ENCODE results near the gene PDS5B.
"Not testable (repeated sequence)": the region's sequence is repeated elsewhere in the genome, so short reads cannot be mapped to it uniquely, and the experiment has no call there.

The PDS5B gene

GRCh38 chr13:32660227-32660626, 74.0 kb downstream of the PDS5B start:
- DNase-seq = no peak

GRCh38 chr13:32661685-32662084, 75.4 kb downstream of the PDS5B start:
- no peak for DNase-seq

- no peak for DNase-seq
Observed at GRCh38 chr13:32663660-32664059, 77.4 kb downstream of the PDS5B start.

DNA sequence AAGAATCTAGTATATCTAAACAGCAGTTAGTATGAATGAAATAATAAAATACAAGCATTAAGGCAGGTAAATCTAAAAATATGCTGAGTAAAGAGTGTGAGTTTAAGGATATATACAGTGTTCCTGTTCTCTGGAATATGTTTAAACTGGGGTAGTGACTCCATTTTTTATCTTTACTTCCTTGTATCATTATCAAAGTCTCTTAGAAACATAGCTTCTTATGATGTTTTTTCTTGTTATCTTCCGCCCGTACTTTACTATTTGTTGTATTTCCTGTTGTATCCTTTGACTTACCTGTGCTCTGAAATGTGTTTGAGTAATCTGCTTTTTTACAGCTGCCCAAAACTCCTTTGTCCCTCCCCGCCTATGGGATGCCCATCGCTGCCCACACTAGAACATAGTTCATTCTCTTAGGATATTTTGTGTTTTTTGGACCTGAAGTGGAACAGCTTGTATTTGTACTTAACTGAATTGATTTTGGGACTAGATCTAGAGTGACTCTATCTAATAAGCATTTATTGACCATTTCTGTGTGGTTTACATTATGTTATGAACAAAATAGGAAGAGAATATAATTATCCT, 80.8 kb downstream of the PDS5B start:
- no peak for DNase-seq

- DNase-seq = no peak
Observed at GRCh38 chr13:32669030-32669646, 82.9 kb downstream of the PDS5B start.

DNA sequence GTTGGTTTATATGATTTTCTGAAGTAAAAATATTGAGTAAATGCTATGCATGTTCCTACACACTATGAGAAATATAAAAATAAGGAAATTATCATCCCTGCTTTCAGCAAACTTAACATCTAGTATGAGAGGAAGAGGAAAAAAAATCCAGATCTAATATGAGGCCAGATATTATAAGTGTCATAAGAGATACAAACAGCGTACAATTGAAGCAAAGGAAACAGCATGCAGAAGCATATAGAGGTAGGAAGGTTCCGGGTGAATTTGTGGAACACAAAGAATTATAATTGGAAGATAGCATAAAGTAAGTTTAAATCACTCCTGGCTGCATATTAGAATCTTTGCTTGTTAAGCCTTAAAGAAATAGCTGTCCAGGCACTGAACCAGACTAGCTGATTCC, 88.3 kb downstream of the PDS5B start:
- DNase-seq = no peak

GRCh38 chr13:32676242-32676641, 90.0 kb downstream of the PDS5B start:
- no peak for DNase-seq

GRCh38 chr13:32682130-32682529, 95.9 kb downstream of the PDS5B start:
- no peak for DNase-seq

- DNase-seq = no peak
Observed at GRCh38 chr13:32682740-32683139, 96.5 kb downstream of the PDS5B start.

DNA sequence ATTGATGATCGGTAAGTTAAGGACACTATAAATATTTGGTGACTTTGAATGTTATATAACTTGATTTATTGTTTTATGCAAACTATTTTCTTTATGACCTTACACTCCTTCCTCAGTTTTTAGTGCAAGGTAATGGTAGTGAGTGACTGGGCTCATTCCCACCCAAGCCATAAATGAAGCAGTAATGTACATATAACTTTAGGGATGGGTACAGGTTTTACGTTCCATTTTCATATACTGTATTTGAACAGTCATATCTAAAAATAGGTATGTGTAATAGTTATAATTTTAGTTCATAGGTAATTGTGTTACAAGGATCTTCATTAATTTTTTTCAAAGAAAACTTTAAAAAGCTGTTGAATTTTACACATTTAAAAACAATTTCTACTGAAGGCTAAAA, 101.0 kb downstream of the PDS5B start:
- no peak for DNase-seq

GRCh38 chr13:32695602-32696250, 109.5 kb downstream of the PDS5B start:
- DNase-seq = no peak

- no peak for DNase-seq
Observed at GRCh38 chr13:32707471-32707870, 121.2 kb downstream of the PDS5B start.

DNA sequence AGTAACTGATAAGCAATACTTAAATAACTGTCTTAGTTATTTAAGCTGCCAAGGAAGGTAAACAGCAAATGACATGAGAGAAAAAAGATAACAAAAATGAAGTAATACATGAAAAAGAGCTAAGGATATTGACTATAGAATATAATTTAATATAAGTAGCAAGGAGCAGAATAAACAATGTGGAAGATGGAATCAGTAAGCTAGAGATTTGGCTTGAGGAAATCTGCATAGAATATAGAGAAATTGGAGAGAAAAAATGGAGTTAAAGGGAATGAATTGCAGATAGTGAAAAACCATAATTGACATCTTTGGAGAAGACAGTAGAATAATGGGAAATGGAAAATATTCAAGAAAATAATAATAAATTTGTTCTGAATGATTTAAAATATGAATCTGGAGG, 127.1 kb downstream of the PDS5B start:
- DNase-seq = no peak

- DNase-seq = not testable (repeated sequence)
Observed at GRCh38 chr13:32716201-32716600, 129.9 kb downstream of the PDS5B start.

- no peak for DNase-seq
Observed at GRCh38 chr13:32720026-32720425, 133.8 kb downstream of the PDS5B start.

- not testable (repeated sequence) for DNase-seq
Observed at GRCh38 chr13:32721131-32722034, 135.1 kb downstream of the PDS5B start.

- no peak for DNase-seq
Observed at GRCh38 chr13:32722340-32722739, 136.1 kb downstream of the PDS5B start.

DNA sequence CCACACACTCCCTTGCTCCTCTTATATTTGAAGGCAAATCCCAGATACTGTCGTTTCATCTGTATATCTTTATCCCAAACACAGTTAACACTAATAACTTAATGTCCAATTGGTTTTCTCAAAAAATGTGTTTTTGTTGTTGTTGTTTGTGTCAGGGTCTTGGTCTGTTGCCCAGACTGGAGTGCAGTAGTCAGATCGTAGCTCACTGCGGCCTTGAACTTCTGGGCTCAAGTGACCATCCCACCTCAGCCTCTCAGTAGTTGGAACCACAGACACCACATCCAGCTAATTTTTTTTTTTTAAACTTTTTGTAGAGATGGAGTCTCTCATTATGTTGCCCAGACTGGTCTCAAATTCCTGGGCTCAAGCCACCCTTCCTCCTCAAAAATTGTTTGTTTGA, 137.7 kb downstream of the PDS5B start:
- no peak for DNase-seq

DNA sequence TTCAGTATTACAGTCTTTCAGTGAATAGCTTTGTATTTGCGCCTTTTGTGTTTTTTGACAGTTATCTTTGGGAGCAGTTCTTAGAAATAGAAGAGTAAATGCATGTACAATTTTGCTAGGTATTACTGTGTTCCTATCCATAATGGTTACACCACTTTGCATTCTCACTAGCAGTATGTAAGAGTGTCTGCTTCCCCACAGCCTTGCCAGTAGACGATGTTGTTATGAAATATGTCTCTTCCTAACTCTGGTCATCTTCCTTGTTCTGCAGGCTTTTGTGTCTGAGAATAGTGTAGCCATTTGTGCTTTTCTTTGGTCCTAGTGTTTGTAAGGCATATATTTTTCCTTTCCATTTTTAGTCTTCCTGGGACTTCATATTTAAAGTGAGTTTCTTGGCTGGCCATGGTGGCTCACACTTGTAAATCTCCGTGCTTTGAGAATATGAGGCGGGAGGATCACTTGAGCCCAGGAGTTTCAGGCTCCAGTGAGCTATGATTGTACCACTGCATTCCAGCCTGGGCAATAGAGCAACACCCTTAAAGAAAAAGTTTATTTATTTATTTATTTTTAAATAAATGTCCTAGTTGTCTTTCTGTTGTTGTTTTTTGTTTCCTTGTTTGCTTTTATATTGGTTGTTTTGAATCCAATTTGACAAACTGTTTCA, 140.3 kb downstream of the PDS5B start:
- no peak for DNase-seq

DNA sequence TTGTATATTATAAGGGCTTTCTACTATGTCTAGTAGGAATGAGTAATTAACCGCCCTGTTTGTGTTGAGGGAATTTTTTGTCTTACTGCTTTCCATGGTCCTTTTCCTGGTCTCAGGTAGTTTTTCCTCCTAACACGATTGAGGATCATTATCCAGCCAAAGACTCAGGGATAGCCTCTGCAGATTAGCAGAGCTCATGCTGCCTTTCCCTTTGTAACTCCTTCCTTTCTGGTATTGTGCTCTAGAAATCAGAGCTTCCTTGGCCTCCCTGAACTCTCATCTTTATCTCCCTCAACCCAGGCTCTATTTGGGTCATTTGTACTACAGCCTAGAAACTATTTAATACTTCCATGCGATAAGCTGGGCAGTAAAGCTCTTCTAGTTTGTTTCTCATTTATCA, 142.1 kb downstream of the PDS5B start:
- no peak for DNase-seq

DNA sequence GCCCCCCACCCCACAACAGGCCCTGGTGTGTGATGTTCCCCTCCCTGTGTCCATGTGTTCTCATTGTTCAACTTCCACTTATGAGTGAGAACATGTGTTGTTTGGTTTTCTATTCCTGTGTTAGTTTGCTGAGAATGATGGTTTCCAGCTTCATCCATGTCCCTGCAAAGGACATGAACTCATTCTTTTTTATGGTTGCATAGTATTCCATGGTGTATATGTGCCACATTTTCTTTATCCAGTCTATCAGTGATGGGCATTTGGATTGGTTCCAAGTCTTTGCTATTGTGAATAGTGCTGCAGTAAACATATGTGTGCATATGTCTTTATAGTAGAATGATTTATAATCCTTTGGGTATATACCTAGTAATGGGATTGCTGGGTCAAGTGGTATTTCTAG, 142.8 kb downstream of the PDS5B start:
- DNase-seq = not testable (repeated sequence)

GRCh38 chr13:32731074-32731473, 144.8 kb downstream of the PDS5B start:
- DNase-seq = no peak

DNA sequence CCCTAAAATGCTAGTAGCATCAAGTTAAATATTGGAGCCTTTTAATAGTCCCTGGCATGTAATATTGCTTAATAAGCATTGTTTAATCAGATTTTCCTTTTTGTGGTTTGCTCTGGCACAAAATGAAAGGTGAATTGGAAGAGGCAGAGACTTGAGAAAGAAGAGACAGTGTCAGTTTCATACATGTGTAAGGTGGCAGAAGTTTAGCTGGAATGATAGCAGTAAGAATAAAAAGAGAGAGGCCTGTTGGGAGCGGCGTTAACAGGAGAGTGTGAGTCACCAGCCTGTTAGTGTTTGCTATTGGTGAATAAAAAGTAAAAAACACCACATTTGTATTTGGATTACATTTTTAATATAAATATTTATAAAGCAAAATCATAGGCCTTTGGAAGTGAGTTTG, 145.3 kb downstream of the PDS5B start:
- no peak for DNase-seq

Data from activated naive CD4-positive, alpha-beta T cell (primary cell).